Activated CD4-positive, alpha-beta T cell treated with anti-CD3 and anti-CD28 coated beads for 36 hours (primary cell): Measurements from ENCODE around the gene GINS2. TPM values are rescaled to one million over a fixed set of nuclear protein-coding genes. Genes with fewer than 3 reads are reported as not detected.

Experiments used
- ATAC-seq: fragments of 200-7000 bp; cut with Tn5 transposase; one replicate; pipeline ENCODE4 v1.10.0; 2021; ENCODE audit warnings: mild to moderate bottlenecking, moderate library complexity
- CTCF ChIA-PET: fragments of 350-600 bp; sonication (Branson Sonifier 250); formaldehyde crosslinking; loops from one replicate; lab custom pipeline; 2021; ENCODE audit warnings: antibody characterized with exemption; lab: Charles Lee
- POLR2A ChIA-PET: fragments of 350-600 bp; sonication (Branson Sonifier 250); formaldehyde crosslinking; loops from one replicate; lab custom pipeline; 2021; ENCODE audit warnings: antibody characterized with exemption, inconsistent platforms; lab: Charles Lee
- DNase-seq: peaks from one replicate; pipeline ENCODE4 v3.0.0-alpha.2; 2020
- H3K27ac Mint-ChIP-seq: one replicate; pipeline ENCODE4 v1.8.0; 2021; ENCODE audit warnings: mixed read lengths
- H3K27me3 Mint-ChIP-seq: one replicate; pipeline ENCODE4 v1.8.0; 2021; ENCODE audit warnings: mixed read lengths
- H3K36me3 Mint-ChIP-seq: one replicate; pipeline ENCODE4 v1.8.0; 2021; ENCODE audit warnings: low read depth, mixed read lengths
- H3K4me1 Mint-ChIP-seq: one replicate; pipeline ENCODE4 v1.8.0; 2021; ENCODE audit warnings: mixed read lengths
- H3K4me3 Mint-ChIP-seq: one replicate; pipeline ENCODE4 v1.8.0; 2021; ENCODE audit warnings: mild to moderate bottlenecking, moderate library complexity, mixed read lengths
- H3K9me3 Mint-ChIP-seq: one replicate; pipeline ENCODE4 v1.8.0; 2021; ENCODE audit warnings: low read depth, mixed read lengths
- intact Hi-C, 2 experiments: fragments of 100-400 bp; cut with DNase I in 1 of 2; cut with micrococcal nuclease in 1 of 2; formaldehyde crosslinking; loops; one replicate each; pipeline versions ENCODE4 v1.14.2 to v1.15.1; 2022 to 2024; cut with DNase I, micrococcal nuclease
- total RNA-seq, 2 experiments: library from RNA; stranded (reverse); gene quantifications; one replicate each; pipeline ENCODE4 v1.2.3, GENCODE V29; 2021

GINS2 gene
- total RNA-seq, 2 experiments from 2014 or later: 86.4 to 87.5 TPM

DNA sequence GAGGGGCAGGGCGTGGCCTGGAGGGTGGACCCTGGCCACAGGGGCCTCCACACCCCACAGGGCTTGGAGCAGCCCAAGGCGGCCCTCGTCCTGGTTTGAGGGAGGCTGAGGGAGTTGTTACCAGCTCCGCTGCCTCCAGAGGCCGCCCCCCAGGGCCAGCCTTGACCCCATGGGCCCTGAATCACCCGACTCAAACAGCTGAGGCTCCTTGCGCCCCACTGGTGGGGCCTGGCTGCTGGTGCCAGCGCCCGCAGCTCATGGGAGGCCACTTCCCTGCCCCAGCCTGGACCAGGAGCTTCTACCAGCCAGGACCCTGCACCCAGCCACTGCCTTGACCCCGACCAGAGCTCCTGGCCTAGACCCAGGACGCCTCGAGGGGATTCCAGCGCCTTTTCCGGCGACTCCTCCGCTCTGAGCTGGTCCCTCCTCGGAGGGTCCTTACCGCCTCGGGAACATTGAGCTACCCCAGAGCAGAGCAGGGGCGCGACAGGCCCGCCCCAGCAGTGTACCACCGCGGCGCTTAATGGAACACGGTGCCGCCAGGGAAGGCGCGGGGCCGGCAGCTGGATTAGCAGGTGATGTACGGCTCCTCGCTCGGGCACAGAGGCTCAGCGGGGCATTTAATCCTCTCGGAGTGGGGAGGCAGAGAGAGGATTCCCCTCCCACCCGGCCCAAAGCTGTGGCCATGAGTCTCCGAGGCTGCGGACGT, 38.5 kb downstream of the GINS2 start:
- intact Hi-C loops: no loop called here
- no peak overlapping the region for H3K4me3 Mint-ChIP-seq
- no peaks in the 10 kb centered on the region for H3K27me3 Mint-ChIP-seq
- CTCF ChIA-PET: interaction anchor here (0.6 to 2.1 kb wide), 4 partner anchors 9 to 38 kb away, joined by 3 to 8 read pairs (median 3); partner anchors contain the start of gene GSE1
- POLR2A ChIA-PET: no interaction called here
- H3K4me1 Mint-ChIP-seq: no peaks in the 10 kb centered on the region
- no peaks in the 10 kb centered on the region for H3K36me3 Mint-ChIP-seq
- ATAC-seq (no peak), DNase-seq (no peak)
- H3K27ac Mint-ChIP-seq: no peak overlapping the region
- no peaks in the 10 kb centered on the region for H3K9me3 Mint-ChIP-seq

DNA sequence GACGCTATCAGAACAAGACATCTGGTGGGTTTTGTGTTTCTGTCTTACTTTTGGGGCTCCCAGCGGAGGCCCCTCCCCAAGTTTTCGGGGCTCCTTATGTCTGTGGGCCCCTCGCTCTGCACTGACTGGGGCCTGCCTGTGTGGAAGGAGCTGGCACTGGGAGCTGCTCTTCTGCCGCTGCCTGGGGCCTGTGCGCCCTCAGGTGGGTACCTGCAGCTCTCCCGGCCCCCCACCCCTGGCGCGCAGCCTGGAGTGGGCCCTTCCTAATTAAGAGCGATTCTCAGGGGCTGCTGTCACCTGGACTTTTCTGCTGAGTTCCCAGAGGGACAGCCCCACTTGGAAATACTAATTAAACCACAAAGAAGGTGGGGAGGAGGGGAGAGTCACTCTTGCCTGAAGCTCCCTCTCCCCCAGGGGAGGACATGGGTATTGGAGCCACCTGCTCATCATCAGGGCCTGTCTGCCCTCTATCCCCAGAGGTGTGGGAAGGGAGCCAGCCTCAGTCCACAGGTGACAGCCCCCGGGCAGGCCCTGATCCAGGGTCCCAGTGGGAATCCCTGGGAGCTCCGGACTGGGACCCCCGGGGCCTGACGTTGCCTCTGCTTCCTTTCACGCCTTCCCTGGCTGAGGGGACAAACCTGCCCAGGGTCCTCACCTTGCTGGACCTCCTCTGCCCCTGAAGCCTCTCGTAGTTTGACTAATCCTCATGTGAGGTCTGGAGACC, 39.2 kb downstream of the GINS2 start:
- Mint-ChIP-seq H3K9me3 (no peaks in the 10 kb centered on the region), H3K27ac (no peak overlapping the region), H3K27me3 (no peaks in the 10 kb centered on the region), H3K4me3 (no peak overlapping the region), H3K4me1 (no peaks in the 10 kb centered on the region), H3K36me3 (no peaks in the 10 kb centered on the region)
- ATAC-seq (no peak), DNase-seq (no peak)
- ChIA-PET CTCF (interaction anchor here (1.7 to 2.1 kb wide), 2 partner anchors 10 to 37 kb away, joined by 3 to 8 read pairs; partner anchors contain the start of gene GSE1), POLR2A (no interaction called here)
- intact Hi-C loops: no loop called here

DNA sequence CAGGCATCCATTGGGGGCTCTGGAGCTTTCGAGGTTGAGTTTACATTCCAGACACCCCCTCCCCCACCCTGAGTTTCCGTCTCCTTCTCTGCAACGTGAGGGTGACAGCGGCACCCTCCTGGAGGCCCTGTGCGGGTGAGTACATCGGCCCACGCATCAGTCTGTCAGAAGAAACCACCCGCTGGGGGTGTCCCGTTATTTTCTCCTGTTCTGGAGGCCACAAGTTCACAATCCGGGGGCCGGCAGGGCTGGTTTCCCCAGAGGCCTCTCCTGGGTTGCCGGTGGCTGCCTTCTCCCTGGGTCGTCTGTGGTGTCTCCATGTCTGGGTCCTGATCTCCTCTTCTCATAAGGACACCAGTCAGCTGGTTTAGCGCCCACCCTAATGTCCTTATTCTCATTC, 39.9 kb downstream of the GINS2 start:
- CTCF ChIA-PET: interaction anchor here (2.1 kb wide), 1 partner anchor 10 kb away, joined by 8 read pairs; no protein-coding TSS in a partner anchor
- Mint-ChIP-seq H3K27ac (no peak overlapping the region), H3K4me1 (no peaks in the 10 kb centered on the region), H3K36me3 (no peaks in the 10 kb centered on the region), H3K9me3 (no peaks in the 10 kb centered on the region), H3K4me3 (no peak overlapping the region), H3K27me3 (no peaks in the 10 kb centered on the region)
- intact Hi-C loops: no loop called here
- POLR2A ChIA-PET: no interaction called here
- ATAC-seq (no peak), DNase-seq (peak; percentile 42)

DNA sequence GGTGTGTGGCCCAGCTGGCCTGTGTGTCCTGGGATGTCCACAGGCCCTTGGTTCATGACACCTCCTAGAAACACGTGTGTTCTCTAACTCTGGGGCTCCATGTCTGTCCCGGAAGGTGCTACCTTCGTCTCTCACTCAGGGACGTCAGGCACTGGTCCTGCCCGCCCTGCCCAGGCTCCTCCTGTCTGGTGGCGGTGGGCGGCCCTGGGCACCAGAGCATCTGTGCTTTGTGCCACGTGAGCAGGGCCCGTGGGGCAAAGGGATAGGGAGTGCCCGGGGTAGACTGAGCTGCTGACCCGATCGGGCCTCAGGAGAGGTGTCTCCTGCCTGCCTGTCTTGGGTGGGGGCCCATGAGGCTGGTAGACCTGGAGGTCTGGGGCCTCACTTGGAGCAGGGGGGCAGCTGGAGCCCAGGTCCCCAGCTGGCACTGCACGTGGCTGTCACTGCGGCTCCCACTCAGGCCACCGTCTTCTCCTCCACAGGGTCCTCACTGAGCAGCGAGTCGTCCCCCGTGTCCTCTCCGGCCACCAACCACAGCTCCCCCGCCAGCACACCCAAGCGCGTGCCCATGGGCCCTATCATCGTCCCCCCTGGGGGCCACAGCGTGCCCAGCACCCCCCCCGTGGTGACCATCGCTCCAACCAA, 40.6 kb downstream of the GINS2 start:
- ChIA-PET CTCF (no interaction called here), POLR2A (no interaction called here)
- no peaks in the 10 kb centered on the region for H3K36me3 Mint-ChIP-seq
- intact Hi-C loops: no loop called here
- no peaks in the 10 kb centered on the region for H3K4me1 Mint-ChIP-seq
- ATAC-seq: no peak
- H3K27ac Mint-ChIP-seq: no peak overlapping the region
- H3K27me3 Mint-ChIP-seq: no peaks in the 10 kb centered on the region
- H3K4me3 Mint-ChIP-seq: no peak overlapping the region
- DNase-seq: no peak
- H3K9me3 Mint-ChIP-seq: no peaks in the 10 kb centered on the region

DNA sequence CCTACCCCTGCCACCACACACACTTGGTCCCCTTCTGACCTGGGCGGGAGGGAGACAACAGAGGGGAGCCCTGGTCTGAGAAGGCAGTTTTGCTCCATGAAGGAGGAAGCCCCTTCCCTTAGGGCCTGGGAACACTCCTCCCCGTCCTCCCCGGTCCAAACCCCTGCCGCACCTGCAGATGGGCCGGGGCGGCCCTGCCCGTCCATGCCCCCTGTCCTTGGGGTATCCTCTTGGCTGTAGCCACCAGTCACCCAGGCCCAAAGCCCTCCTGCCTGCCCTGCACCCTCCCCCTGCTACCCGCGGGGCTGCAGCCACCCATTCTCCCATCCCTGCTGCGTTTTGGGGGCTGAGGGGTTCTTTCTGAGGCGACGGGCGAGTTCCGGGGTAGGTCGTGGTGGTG, 41.8 kb downstream of the GINS2 start:
- CTCF ChIA-PET: no interaction called here
- intact Hi-C loops: no loop called here
- H3K27ac Mint-ChIP-seq: no peak overlapping the region

DNA sequence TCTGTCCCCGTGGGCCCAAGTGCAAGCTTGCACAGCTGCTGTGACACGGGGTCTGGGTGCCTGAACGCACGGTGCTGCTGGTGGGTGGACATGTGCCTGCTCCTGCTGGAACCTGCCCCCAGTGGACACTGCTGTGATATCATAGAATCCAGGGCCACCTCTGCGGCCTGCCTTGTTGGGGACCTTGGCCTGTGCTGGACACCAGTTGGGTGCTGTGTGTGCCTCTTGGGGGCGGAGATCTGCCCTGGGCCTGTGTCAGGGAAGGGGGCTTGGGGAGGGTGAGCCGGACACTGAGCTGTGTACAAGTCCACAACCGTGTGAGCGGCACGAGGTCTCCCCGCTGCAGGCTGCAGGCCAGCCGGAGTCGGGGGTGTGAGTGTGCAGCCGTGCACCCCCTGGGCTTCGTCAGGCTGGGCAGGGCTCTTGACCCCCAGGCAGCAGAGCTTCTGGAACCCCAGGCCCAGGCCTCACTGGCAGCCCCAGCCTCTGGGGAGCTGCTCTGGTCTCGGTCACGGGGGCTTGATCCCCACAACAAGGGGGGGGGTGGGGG, 42.3 kb downstream of the GINS2 start:
- no peaks in the 10 kb centered on the region for H3K9me3 Mint-ChIP-seq
- ATAC-seq (no peak), DNase-seq (no peak)
- no peaks in the 10 kb centered on the region for H3K27me3 Mint-ChIP-seq
- no peaks in the 10 kb centered on the region for H3K4me1 Mint-ChIP-seq
- CTCF ChIA-PET: no interaction called here
- POLR2A ChIA-PET: no interaction called here
- H3K36me3 Mint-ChIP-seq: no peaks in the 10 kb centered on the region
- intact Hi-C loops: no loop called here
- H3K27ac Mint-ChIP-seq: no peak overlapping the region
- no peak overlapping the region for H3K4me3 Mint-ChIP-seq

More for the DNA sequence above, 41.8 kb downstream of the GINS2 start:
- no peak for DNase-seq
- POLR2A ChIA-PET: no interaction called here
- H3K27me3 Mint-ChIP-seq: no peaks in the 10 kb centered on the region
- ATAC-seq: no peak
- no peaks in the 10 kb centered on the region for H3K9me3 Mint-ChIP-seq
- H3K4me3 Mint-ChIP-seq: no peak overlapping the region
- H3K36me3 Mint-ChIP-seq: no peaks in the 10 kb centered on the region
- no peaks in the 10 kb centered on the region for H3K4me1 Mint-ChIP-seq

DNA sequence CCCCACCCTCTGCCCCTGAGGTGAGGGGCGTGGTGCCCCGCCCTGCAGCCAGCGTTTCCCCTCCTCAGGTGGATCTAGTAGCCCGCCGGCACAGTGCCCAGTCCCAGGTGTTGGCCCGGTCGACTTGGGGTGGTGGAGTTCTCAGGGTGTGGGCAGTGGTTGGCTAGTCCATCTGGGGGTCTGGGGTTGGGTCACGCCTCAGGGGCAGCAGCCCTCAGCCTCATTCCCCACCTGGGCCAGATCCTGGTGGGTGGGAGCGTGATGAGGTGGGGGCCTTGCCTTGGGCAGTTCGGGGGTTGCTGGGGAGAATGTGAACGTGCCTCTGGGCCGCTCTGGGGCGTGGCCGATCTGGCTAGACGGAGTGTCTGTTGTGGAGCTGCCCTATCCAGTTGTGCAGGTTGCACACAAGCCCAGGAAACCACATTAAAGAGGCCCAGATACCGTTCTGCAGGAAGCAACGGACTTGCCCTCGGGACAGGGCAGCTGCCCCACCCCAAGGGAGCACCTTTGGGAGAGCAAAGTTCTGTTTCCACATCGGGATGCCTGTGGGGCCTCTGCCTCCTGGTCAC, 43.6 kb downstream of the GINS2 start:
- Mint-ChIP-seq H3K27ac (no peak overlapping the region), H3K4me1 (no peaks in the 10 kb centered on the region)

DNA sequence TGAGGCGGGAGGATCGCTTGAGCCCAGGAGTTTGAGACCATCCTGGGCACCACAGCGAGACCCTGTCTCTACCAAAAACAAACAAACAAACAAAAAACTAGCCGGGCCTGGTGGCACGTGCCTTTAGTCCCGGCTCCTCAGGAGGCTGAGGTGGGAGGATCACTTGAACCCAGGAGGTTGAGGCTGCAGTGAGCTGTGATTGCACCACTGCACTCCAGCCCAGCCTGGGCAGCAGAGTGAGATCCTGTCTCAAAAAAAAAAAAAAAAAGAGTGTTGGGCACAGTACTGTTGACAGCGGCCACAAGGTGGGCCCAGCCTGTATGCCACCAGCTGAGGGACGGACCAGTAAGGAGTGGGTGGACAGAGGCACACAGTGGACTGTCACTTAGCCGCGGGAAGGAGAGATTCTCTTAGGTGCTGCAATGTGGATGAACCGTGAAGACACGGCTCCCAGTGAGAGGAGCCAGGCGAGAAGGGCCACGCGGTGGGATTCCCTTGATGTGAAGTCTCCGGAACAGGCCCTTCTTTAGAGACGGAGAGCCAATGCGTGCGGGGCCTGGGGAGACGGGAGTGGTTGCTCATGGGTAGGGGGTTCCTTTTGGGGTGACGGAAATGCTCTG, 44.6 kb downstream of the GINS2 start:
- H3K4me1 Mint-ChIP-seq: no peaks in the 10 kb centered on the region
- no peaks in the 10 kb centered on the region for H3K27me3 Mint-ChIP-seq
- intact Hi-C loops: no loop called here
- no peaks in the 10 kb centered on the region for H3K36me3 Mint-ChIP-seq
- H3K9me3 Mint-ChIP-seq: no peaks in the 10 kb centered on the region
- no peak for ATAC-seq
- POLR2A ChIA-PET: interaction anchor here (0.9 kb wide), 1 partner anchor 716 kb away, joined by 3 read pairs; no protein-coding TSS in a partner anchor
- CTCF ChIA-PET: interaction anchor here (1.4 kb wide), 1 partner anchor 16 kb away, joined by 7 read pairs; no protein-coding TSS in a partner anchor
- no peak overlapping the region for H3K4me3 Mint-ChIP-seq
- H3K27ac Mint-ChIP-seq: no peak overlapping the region
- no peak for DNase-seq

More for the DNA sequence above, 43.6 kb downstream of the GINS2 start:
- ChIA-PET CTCF (no interaction called here), POLR2A (no interaction called here)
- no peaks in the 10 kb centered on the region for H3K27me3 Mint-ChIP-seq
- H3K36me3 Mint-ChIP-seq: no peaks in the 10 kb centered on the region
- no peak overlapping the region for H3K4me3 Mint-ChIP-seq
- intact Hi-C loops: no loop called here
- DNase-seq (no peak), ATAC-seq (no peak)
- no peaks in the 10 kb centered on the region for H3K9me3 Mint-ChIP-seq

DNA sequence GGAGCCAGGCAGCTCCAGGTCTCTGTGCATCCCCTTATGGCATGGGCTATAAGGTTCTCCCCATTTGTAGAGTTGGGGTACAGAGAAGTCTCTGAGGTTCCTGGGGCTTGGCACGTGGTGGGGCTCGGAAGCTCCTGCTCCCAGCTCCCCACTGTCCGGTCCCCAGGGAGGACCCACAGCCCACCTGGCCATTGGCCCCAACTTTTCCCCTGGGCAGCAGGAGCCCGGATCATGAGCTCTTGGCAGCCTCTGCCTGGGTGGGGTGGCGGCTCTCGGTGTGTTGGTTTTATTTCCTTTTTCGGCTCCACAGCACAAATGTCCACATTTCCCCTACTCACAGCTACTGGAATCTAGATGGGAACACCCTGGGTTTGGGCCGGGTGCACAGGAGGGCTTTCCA, 45.1 kb downstream of the GINS2 start:
- no peak for DNase-seq
- ATAC-seq: no peak
- intact Hi-C loops: no loop called here
- CTCF ChIA-PET: interaction anchor here (1.4 kb wide), 1 partner anchor 16 kb away, joined by 7 read pairs; no protein-coding TSS in a partner anchor
- Mint-ChIP-seq H3K27me3 (no peaks in the 10 kb centered on the region), H3K4me3 (no peak overlapping the region), H3K27ac (no peak overlapping the region), H3K9me3 (no peaks in the 10 kb centered on the region), H3K36me3 (no peaks in the 10 kb centered on the region), H3K4me1 (no peaks in the 10 kb centered on the region)
- POLR2A ChIA-PET: interaction anchor here (0.9 kb wide), 1 partner anchor 715 kb away, joined by 3 read pairs; no protein-coding TSS in a partner anchor

DNA sequence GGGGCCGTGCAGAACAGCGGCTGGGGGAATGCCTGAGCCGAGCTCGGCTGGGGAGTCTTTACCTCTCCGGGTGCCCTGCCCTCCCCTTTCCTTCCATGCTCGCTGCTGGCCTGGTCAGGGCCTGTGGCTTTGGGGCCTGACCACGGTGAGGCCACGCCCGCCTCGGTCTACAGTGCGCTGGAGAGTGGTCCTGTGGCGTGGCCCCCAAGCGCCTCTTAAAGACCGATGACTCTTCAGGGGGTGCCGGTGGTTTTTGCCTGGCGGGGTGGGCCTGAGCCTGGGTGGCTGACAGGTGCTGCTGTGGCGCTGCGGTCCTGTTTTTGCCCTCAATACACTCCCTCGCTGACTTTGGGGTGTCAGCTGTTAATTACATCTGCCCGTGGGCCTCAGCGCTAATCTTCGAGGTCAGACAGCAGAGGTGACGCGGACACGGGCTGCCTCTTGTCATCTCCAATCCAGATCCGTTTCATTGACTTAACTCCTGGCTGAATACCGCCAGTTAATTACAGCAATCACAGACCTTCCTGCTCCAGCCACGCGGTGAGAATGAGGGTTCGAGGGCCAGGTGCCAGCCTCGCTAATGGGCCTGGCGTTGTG, 45.9 kb downstream of the GINS2 start:
- no peaks in the 10 kb centered on the region for H3K27me3 Mint-ChIP-seq
- H3K27ac Mint-ChIP-seq: no peak overlapping the region
- CTCF ChIA-PET: interaction anchor here (1.4 kb wide), 1 partner anchor 17 kb away, joined by 7 read pairs; no protein-coding TSS in a partner anchor

More for the DNA sequence above, 45.9 kb downstream of the GINS2 start:
- ATAC-seq: no peak
- H3K4me1 Mint-ChIP-seq: no peaks in the 10 kb centered on the region
- H3K9me3 Mint-ChIP-seq: no peaks in the 10 kb centered on the region
- intact Hi-C loops: no loop called here
- no peak for DNase-seq
- no peaks in the 10 kb centered on the region for H3K36me3 Mint-ChIP-seq
- no peak overlapping the region for H3K4me3 Mint-ChIP-seq
- POLR2A ChIA-PET: no interaction called here
